GM10266 (cell line): ENCODE measurements around the gene AP1G1.
"Not testable (repeated sequence)": the region's sequence is repeated elsewhere in the genome, so short reads cannot be mapped to it uniquely, and the experiment has no call there.

ENCODE experiments used
- DNase-seq: peaks from one replicate; pipeline ENCODE4 v3.0.0; 2012; ENCODE audit errors: extremely low spot score
- CTCF ChIP-seq: IDR thresholded peaks from 2 replicates; pipeline ENCODE4 v1.5.1; 2012; ENCODE audit warnings: mild to moderate bottlenecking, low read depth; ENCODE audit not compliant: control insufficient read depth, insufficient read depth; ENCODE audit errors: missing control alignments

The AP1G1 gene

GRCh38 chr16:71789136-71789535 is 19.5 kb downstream of the AP1G1 start:
- no peak for TF ChIP-seq CTCF
- DNase-seq = no peak

- TF ChIP-seq CTCF = no peak
- no peak for DNase-seq
Observed at GRCh38 chr16:71788578-71788977, 20.1 kb downstream of the AP1G1 start.

DNA sequence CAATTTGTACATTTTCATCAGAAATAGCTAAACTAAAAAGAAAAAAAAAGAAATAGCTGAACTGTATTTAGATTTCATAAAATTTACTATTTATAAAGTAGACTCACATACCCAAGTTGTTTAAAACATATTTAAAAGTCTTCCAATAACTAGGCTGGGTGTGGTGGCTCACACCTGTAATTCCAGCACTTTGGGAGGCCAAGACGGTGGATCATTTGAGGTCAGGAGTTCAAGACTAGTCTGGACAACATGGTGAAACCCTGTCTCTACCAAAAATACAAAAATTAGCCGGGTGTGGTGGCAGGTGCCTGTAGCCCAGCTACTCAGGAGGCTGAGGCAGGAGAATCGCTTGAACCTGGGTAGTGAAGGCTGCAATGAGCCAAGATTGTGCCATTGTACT is 23.5 kb downstream of the AP1G1 start:
- not testable (repeated sequence) for DNase-seq

- no peak for TF ChIP-seq CTCF
- DNase-seq = no peak
Observed at GRCh38 chr16:71784093-71784492, 24.5 kb downstream of the AP1G1 start.

DNA sequence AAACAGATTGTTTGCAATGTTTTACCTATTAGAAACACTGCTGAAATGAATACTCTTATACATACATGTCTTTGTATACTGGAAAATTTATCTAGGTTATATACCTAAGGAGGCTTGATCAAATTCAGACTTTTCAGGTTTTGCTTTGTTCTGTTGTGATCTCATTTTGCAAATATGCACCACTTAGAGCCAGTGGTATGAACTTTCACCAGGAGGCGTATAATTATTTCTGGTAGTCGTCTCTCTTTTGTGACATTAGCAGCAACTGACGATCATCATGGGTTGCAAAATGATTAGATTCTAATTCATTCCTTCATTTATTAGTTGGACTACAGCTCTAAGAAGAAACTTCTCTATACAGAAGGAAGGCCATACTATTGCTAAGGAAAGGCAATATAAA is 26.9 kb downstream of the AP1G1 start:
- TF ChIP-seq CTCF = no peak
- DNase-seq = no peak

DNA sequence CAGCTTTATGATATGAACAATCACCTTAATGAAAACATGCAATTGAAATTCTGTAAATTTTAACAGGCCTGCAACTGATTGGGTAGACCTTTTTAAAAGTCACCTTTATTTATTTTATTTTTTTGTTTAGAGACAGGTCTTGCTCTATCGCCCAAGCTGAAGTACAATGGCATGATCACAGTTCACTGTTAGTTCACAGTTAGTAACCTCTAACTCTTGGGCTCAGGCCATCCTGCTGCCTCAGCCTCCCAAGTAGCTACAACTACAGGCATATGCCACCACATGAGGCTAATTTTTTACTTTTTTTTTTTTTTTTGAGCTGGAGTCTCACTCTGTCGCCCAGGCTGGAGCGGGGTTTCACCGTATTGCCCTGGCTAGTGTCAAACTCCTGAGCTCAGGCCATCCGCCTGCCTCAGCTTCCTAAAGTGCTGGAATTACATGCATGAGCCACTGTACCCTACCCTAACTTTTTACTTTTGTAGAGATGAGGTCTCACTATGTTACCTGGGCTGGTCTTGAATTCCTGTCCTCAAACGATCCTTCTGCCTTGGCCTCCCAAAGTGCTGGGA is 28.0 kb downstream of the AP1G1 start:
- DNase-seq = no peak
- TF ChIP-seq CTCF = no peak

- TF ChIP-seq CTCF = no peak
- no peak for DNase-seq
Observed at GRCh38 chr16:71778780-71779179, 29.9 kb downstream of the AP1G1 start.

- TF ChIP-seq CTCF = no peak
- DNase-seq = no peak
Observed at GRCh38 chr16:71777329-71777728, 31.3 kb downstream of the AP1G1 start.
